Measurements from ENCODE around the gene DOCK4.

Gene DOCK4

DNA sequence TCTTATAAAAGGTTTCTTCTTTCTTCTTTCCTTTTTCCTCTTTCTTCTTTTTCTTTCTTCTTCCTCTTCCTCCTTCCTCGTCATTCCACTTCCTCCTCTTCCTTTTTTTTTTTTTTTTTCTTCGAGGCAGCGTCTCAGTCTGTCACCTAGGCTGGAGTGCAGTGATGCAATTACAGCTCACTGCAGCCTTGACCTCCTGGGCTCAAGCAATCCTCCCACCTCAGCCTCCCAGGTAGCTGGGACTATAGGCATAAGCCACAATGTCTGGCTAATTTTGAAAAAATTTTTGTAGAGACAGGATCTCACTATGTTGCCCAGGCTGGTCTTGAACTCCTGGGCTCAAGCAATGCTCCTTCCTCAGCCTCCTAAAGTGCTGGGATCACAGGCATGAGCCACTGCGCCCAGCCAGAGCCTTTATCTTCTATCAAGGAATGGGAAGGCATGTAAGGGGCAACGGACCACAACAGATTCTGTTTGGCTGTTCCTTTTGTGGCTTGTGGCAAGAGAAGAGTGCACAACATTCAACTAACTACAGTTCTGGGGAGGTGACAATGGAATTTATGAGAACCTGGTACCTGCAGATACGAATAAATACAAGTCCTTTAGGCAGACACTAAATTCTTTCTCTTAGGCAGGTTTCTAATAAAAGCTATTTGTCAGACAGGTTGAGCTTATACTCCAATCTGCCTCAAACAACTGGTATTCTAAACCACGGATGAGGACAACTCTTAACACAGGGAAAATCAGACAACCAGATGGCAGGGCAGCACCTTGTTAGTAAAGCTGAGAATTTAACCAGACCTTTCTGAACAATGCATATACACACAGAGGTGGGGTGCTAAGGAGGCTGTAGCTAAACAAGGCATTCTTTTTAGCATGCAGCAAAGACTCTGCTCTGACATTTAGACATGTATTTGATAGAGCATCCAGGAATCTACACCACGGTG, 100.3 kb downstream of the DOCK4 start:
- no peak for DNase-seq

DNA sequence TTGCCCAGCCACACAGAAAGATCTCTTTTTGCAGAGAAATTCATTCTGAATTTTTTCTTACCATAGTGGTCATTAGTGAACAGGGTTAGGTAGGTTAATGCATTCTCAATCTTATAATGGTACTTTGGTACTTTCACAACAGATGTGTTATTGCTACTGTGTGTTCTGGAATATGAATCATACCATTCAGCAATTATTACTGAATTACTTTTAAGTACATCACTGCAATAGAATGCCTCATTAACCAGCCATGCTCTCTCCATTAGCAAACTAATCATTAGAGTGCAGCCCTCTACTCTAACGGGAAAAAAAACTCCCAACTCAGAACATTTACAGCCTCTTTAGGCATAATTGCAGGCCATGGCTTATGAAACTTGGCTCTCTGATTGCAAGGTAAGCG, 102.1 kb downstream of the DOCK4 start:
- DNase-seq: no peak

DNA sequence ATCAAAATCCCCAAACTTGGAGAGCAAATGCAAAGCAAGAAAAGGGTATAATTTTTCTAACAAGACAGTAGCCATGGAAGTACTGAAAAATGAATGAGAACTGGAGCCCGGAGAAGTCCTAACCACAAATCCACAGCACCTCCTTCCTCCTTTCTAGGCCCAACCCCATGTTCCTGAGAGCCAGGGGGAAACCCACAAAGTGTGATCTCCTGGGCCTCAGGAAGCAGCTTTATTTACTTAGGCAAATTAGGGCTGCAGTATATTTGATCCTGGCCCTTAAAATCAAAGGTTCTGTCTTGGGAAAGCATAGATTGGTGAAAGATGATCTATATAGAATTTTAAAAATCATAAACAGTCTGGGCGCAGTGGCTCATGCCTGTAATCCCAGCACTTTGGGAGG, 103.0 kb downstream of the DOCK4 start:
- no peak for DNase-seq

DNA sequence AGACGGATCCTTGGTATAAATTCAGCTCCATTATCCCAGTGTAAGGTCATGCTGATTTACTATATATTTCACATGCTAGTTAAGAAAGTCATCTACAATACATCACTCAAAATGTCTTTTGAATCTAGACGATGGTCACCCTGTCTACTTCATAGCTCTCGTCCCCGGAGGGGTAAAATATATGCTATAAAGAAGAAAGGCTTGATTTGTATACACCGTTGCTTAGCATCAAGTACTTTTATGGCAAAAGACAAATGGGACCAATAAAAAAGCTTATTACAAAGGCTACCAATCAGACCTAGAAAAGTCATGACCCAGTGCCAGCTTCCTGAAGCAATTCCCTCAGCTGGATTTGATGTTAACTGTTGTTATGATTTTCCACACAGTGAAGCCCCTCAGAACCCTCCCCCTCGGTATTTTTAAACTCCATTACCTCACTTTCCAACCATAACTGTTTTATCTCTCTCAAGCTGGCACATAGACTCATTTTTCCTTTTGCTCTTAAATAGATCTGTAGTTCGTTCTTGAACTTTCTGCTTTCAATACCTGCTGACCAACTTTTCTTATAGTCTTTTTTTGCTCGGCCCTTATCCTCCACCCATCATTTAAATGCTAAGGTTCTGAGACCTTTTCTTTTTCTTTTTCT, 104.9 kb downstream of the DOCK4 start:
- DNase-seq: no peak

DNA sequence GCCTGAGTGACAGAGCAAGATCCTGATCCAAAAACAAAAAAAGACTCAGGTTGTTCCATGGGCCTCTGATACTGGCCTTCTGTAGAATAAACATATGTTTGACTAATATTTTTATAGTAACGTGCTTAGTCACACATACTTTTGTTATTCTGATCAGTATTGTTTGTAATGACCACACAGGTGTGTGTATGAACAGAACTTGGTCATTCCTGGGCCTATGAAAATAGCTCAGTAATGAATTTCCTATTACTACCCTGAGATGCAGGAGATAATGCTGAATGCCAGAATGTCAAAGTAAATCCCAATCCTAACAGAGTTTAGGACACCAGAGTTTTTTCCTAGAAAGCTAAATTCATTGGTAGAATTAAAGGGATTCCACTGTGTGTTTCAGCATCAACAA, 108.7 kb downstream of the DOCK4 start:
- no peak for DNase-seq

DNA sequence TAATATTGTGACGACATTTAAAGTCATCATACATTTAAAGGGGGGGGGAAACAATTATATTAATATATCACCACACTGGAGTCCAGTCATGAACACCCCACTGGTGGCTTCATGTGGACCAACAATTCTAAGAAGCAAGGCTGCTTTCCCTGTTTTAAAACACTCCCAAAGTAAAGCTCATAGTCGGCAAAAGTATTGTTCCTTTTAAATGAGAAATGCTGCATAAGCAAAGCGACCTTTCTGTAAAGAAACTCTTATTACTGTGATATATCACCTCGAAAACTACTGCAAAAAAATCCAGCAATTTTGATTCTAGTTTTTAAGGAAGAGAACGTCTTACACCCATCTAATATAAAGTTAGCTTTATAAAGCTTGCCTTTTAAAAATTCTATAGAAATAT, 112.8 kb downstream of the DOCK4 start:
- no peak for DNase-seq

DNA sequence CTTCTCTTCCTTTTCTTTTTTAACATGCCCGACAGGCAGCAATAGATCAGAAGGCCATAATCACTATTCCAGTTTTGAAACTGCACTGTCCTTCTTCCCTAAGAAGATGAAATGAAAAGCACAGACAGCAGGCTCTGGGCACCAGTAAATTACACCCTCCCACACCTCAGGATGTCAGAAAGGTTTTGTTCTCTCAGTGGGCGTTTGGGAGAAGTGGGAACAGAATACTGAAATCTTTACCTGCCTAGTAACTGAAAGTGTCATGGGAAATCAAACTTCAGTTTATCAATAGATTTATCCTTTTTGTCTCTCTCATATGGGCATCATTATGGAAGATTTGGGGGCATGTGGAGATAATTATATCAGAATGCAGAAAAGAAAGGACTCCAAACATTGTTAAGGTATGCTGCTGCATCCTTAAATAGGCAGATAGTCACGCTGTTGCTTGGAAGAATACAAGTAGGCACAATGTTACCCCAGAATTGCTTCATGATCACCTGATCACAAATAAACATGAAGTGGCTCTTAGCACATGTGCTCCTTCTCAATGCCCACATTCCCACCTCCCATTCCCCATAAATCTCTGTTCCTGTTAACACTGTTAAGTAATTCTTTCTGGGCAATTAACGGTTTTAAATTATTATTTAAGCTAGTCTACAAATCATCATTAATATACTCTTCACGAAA, 113.3 kb downstream of the DOCK4 start:
- no peak for DNase-seq

DNA sequence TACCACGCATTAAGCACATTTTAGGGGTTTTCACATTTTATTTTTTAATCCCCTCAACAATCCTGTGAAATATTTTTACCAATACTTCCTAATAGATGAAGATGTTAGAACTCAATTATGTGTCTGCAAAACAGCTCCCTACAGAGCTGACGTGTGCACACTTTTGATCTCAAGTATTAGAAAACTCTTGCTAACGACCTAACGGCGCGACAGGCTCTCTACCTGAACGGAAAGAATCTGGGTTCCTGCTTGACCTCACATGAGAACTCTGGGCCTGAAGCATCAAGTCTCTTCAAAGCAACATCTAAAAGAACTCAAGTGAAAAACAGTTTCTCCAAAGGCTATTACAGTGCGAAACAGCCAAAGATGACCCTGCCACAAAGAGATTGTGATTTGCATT, 113.9 kb downstream of the DOCK4 start:
- no peak for DNase-seq

DNA sequence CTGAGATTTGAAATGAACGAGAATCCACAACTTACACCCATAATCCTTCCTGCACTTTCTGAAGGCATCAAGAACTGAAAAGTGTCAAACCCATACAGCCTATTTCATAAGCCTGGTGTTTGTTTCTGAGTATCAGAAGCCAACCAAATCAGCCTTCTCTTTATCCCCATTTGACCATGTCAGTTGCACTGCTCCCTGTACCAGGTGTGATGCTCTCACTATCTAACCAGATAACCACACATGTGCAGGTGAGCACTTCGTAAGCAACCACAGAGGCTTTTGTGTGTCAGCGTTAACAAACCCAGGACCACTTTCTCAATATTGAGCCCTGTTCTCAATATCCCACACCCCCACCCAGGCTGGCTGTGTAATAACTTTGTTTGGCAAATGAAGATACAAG, 114.4 kb downstream of the DOCK4 start:
- no peak for DNase-seq

DNA sequence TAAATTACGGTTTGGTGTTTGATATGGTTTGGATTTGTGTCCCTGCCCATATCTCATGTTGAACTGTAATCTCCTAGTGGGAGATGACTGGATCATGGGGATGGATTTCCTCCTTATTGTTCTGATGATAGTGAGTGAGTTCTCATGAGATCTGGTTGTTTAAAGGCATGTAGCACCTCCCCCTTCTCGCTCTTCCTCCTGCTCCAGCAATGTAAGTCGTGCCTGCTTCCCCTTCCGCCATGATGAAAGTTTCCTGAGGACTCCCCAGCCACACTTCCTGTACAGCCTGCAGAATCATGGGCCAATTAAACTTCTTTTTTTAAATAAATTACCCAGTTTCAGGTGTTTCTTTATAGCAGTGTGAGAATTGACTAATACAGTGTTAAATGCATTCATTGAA, 116.6 kb downstream of the DOCK4 start:
- no peak for DNase-seq

DNA sequence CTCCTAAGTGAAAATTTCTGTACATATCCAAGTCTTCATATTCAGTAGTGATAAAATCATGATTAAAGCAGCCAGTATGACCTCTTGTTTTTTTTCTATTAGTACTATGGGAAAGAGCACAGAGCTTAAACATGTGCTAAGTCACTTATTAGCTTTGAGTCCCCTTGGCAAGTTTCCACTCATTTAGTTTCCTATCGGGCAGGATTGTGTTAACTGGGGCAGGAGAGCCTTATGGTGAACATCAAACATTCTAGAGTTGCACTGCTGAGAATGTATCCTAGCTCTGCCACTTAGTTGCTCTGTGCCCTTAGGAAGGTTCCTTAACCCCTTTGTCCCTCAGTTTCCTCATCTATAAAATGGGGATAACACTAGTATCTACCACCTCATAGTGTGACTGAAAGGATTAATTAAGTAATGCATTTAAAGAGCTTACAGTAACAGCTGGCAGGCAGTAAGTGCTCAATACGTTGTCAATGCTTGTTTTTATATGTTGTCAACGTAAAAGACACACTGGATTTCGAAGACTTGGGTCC, 117.6 kb downstream of the DOCK4 start:
- DNase-seq: no peak

DNA sequence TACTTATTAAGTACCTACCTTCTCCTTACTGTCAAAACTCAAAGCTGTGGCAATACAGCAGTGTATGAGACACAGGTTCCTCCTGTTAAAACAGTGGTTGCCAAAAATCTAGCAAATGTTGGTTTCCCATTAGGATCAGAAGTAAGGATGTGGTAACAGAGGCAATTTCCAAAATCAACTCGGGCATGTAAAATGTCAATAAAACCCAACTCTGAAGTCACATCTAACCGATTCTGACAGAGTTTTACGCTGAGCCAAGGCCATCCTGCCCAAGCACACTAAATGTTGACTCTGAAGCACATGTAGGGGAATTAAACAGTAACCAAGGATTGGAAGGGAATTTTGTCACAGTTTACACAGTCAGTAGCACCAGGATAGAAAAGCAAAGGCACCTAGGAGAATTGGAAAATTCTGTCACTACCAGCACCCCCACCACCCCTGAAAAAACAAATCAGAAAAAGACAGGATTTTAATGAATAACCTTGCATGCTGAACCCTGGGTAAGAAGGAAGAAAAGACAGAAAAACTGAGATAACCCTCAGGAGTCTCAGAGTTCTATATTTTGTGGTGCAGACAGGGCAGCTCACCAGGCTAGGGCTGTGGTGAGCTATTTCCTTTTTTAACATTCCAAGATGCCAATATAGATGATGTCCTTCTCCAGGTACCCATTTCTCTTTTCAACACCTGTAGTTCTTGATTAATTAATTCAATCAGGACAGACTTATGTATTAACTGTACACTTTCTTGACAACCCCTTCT, 119.5 kb downstream of the DOCK4 start:
- DNase-seq: no peak

DNA sequence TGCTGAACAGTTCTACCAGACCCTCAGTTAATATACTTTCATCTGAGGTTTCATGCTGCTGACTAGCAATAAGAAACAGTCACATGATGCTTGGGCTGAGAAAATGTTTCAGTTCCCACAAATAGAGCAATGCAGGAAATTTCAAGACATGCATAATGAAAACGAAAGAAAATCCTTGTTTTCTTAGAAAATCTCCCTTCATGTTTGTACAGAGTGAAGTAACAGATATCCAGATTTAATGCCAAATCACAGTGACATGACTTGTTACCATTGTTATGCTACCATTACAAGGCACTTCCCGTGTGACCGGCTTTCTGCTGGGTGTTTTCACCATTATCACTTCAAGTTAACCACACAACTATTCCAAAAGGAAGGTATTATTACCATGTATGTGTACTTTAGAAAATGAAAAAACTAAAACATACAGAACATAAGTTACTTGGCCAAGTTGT, 121.7 kb downstream of the DOCK4 start:
- DNase-seq: no peak

DNA sequence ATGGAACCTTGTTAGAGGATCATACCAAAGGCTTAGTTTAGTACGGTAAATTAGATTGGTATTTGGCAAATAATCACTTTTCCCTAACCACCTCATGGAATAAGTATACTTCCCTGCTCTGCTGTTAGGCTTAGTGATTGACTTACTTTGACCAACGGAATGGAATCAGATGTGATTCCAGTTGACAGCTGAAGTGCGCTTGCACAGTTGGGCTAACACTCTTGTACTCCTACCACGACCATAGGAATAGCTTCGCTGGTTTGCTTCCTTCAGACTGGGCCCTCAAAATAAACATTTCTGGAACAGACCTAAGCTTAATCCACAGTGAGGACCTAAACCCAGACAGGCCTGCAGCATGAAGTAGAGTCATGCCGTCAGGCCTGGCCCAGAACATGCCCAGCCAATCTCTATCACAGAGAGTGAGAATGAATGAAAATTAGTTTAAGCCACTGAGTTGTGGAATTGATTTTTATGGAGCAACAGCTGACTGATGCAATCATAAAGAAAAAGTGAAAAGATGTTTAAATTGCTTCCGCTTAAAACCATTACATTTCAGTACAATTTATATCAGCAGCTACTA, 122.3 kb downstream of the DOCK4 start:
- no peak for DNase-seq

DNA sequence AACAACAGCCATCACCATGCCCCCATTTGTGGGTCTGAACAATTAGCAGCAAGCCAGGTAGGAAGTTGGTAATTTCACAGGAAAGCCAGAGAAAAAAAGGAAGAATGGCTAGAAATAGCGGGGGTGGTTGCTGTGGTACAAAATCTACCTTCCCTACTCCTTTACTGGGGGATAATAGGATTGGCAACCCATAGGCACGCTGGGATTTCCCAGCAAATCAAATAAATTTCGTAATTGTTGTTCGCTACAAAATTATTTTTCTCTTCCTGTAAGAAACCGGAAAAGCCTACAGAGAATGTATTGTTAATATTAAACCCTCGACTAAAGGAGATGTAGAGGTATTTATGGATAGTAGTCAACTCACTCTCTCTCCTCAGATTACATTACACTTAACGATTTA, 123.9 kb downstream of the DOCK4 start:
- DNase-seq: no peak

DNA sequence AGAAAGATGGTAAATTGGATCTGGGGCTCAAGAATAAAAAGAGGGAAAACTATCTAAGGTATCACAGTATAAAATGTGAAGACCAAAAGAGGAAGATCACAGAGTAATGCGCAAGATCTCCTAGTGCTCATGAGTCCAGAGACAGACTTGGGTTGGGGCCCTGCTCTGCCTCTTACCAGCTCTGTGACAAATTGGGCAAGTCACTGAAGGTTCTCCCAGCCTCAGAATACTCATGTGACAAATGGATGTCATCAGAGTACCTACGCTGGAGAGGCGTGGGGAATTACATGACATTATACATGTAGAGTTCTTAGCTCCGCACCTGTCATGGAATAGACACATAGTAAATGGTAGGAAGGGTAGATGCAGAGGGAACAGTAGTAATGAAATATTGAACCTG, 124.4 kb downstream of the DOCK4 start:
- DNase-seq: no peak

DNA sequence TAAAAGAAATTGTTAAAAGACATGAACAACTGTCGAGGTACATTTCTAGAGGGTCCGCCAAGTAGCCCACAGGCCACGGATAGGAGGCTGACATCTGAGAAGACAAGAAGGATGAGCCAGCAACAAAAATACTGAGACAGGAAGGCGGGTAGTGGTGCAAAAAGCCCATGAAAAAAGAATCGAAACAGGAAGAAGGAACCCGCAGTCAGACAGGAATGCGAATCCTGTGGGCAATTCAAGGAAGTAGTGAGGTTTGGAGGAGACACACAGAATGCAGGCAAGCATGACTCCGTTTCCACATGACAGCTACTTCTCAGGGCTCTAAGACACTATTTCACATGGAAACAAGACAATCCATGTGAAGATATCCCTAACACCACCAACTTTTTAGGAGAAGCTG, 125.2 kb downstream of the DOCK4 start:
- DNase-seq: no peak

DNA sequence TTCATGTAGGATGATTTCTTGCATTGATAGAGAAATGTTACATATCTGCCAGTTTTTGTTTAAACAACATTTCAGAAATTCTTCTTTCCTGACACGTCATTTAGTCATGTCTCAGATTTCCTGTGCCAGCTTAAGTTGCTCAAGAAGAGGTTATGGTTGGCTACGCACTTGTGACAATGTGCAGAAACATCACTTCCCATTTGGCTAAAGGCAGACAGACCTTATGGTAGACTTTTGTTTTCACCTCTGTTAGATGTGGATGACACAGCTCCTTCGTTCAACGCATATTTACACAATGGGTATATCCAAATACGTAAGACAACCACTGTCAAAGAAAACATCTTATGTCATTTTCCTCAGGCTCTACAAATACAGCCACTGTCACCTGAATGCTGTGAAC, 125.8 kb downstream of the DOCK4 start:
- DNase-seq: peak in 1 of 2 experiments; percentile 20

DNA sequence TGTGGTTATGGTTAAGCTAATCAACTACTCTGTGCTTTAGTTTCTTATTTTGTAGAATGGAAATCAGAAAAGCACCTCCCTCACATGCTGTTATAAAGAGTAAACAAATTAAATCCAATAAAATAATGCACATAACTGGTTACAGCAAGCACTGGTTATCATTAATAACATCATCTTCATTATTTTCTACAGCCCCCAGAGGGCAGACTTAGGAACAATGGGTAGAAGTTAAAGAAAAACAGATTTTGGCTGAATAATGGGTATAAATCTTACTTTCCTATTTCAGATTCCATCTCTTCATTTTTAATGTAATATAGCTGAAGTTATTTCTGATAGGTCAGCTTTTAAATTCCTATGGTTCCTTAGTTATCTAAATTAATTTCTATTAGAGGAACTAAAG, 126.5 kb downstream of the DOCK4 start:
- no peak for DNase-seq

DNA sequence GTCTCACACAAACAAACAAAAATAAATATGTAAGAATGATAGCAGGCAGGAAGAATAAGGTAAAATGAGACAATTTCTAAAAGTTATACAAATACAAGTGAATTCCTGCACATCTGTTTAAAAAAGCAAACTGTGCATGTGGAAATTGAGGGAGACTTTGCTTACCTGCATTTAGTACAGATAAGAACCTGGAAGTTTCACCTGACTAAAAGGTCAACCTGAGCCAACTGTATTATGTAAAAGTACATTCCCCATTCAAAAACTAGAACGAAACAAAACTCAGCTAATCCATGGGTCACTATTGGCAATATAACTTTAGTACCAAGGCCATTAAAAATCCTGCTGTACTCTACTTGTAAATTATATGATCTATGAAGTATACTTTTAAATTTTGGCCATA, 127.1 kb downstream of the DOCK4 start:
- DNase-seq: no peak

DNA sequence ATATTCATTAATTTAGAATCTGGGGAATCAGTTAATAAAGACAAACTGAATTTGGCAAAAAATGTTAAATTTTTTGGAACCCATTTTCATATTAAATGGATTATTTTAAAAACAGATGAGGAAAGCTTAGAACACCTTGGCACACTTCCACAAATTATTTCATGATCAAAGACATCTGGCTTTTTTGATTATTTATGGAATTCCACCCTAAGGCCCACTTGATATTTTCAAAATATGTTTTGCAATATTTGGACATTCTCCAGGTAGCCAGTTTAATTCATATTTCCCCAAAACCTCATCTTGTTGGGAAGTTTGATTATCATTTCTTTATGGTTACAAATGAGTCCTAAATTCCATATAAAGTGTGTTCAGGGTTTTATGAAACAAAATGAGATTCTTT, 129.9 kb downstream of the DOCK4 start:
- no peak for DNase-seq

DNA sequence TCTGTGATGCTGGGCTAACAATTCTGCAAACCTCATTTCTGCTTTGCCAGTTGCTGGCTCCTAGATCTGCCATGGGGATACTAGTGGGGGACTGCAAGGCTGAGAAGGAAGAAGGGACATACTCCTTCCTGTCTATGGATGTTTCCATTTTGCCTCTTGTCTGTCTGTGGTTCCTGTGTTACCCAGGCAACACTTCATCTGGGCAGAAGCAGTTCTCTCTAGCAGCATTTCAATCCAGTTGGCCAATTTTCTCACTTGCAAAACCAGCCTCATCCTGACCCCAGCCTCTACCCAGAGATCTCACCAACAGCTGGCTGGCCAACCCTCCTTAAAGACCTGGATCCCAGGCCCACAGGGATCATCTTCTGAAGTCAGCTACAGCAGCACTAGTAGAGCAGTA, 131.7 kb downstream of the DOCK4 start:
- no peak for DNase-seq

All from NCI-H187 (cell line).